HG02571 (cell line): ENCODE measurements around the gene VPS37C.

Experiments
- ATAC-seq: cut with Tn5 transposase; IDR thresholded peaks from one replicate; pipeline ENCODE4 v1.9.1; 2021; ENCODE audit warnings: mild to moderate bottlenecking, moderate library complexity; ENCODE audit not compliant: unreplicated experiment

The VPS37C gene

DNA sequence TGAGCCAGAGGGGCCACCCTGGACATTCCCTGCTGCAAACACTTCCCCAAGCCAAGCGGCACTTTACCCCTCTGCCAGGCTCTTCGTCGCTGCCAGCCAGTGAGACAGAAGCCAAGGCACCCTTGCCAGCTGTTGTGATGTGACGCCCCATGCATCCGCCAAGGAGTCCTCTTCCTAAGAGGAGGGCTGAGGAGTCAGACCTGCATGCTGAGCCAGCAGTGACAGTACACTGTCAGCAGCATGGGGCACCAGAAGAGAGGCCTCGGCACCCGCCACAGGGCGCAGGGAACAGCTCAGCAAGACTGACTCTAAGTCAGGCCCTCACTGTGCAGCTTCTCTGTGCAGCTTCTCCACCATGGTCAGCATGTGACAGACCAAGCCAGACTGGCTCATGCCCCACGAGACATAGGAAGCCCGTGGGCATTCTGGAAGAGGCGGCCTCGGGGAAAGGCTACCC is 26.4 kb downstream of the VPS37C start:
- no peak for ATAC-seq

DNA sequence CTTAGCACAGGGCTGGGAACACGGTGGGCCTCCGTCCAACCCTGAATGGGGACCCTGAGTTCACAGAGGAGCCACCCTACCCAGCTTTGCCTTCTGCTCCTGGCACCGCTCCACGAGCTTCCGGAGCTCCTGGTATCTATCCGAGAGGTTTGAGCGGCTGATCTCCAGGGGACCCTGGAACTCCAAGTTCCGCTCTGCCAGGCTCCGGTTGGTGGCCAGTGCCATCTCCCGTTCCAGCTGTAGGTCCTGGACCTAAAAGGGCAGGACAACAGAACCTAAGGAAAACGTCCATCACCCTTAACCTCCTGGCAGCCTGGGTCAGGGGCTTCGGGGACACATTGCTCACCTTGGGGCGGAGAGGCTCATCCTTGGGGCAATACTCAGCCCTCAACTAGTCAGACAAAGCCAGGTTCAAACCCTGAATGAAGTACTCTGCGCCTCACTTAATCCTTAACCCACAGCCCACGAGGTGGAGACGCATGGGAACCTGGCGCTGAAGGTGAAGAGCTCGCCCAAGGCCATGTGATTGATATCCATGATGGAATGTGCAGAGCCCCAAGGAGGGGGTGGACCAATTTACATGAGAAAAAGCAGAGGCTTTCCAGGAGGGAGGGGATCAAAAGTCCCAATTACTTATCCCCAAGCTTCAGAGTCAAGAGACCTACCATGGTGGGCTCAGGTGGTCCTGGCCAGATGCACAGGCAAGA is 27.1 kb downstream of the VPS37C start:
- no peak for ATAC-seq

DNA sequence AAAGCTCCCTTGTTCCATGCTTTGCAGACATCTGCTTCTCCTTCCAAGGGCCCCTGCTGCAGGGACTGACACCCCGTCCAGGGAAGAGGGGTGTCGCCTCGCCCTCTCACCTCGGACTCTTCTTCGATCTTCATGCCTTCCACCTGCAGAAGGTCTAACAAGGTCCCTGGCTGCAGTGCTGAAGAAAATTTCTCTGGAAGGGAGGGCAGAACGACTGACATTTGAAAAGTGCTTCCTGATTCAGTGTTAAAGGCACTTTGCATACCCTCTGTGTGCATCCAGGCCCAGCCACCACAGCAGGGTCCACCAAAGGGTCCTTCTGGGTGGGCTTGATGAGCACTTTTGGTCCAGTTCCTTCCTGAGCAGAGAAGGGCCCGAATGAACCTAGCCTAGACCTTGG is 28.1 kb downstream of the VPS37C start:
- no peak for ATAC-seq

DNA sequence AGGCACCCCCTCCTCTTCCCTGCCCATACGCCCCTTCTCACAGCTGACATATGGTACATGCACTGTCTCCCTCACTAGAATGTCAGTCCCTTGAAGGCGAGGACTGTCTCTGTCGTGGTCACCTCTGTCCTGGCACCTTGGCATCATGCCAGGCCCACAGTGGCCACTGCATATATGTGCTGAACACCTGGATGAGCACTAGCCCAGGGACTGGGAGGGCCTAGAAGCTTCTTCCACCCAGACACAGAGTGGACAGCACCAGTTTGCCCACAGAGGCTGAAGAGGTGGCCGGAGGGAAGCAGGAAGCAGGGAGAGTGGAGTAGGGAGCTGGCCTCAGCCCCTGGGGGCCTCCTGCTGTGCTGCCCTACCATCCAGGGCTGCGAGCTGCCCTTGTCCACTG is 28.6 kb downstream of the VPS37C start:
- ATAC-seq = no peak

DNA sequence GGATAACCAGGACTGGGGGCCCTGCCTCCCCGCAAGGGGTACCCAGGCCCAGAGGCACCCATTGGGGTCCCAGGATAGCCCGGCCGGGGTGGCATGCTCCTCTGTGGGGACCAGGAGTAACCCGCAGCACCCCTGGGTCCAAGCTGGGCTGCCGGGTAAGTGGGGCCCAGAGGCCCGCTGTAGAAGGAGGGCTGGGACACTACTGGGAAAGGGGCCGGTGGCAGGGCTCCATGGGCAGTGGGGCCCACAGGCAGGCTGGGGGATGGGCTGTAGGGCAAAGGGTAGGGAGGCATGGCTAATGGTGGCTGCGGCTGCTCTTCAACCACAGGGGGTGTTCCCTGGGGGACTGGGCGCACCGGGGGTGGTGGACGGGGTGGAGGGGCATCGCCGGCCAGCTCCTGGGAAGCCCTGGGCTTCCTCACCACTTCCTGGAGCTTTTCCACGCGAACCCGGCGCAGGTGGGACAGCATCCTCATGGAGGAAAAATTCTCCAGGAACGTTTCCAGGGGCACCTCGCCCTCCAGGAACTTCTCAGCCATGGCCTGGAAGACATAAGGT is 29.1 kb downstream of the VPS37C start:
- ATAC-seq = no peak

DNA sequence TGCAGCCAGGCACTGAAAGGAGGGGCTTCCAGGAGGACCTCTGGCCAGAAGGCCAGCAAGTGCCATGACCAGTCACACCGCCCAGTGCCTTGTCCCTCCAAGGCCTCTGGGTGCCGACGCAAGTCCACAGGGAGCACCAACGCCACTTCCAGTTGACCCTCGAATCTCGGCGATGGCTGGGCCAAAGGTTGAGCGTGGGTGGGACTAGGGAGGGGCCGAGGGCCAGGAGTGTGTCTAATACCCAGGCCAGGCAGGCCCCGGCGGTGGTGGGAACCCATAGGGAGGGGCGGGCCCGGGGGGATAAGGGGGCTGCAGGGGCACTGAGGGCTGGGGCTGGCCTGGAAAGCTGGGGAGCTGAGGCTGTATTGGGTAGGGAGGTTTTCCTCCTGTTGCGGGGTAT is 29.6 kb downstream of the VPS37C start:
- ATAC-seq = no peak

DNA sequence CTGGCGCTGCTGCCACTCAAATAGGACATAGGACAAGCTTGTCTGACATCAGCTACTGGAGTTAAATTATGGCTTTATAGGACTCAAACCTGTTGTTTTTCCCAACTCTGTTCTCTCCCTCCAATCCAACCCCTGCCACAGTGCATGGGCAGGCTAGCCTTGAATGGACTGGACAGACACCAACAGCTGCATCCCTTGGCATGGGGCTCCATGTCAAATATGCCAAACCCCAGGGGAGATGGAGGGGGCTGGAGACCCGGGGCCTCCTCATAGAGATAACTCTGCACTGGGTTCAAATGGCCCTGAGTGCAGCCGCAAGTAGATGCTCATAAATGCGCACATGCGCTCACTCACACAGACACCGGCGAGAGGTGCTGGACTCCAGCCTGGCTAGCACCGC is 30.0 kb downstream of the VPS37C start:
- ATAC-seq = no peak

DNA sequence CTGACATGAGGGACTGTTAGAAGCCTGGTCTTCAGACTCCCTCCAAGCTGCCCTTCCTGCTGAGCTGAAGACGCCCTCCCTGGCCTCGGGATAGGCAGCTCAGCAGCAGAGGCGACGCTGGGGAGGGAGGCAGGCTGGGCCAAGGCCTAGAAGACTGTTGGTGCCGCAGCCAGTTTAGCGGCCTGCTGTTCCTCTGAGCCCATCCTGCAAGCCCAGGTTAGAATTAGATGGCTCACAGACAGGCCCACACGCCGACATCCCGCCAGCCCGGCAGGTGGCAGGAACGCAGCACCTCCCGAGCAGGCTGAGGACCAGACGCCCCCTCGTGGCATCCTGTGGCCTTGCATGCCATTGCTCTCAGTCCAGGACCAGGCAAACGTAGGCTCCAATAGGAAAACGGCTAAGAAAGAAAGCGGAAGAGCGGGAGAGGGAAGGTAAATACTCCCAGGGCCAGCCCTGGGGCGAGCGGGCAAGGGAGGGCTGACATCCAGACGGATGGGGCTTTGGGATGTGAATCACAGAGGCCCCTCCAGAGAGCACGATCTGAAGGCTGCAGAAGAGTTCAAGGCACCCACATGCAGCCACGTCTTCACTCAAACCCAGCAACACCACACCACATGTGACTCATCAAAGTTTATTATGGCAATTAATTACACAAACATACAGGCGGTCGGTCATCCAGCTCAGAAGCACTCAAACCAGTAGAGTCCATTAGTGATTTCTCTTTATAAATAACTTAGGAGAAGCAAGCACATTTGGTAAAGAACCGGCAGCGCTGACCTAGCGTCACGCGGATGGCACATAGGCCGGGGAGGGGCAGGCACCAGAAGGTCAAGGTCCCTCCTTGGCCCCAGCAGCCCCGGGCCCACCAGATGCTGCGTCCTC is 31.3 kb downstream of the VPS37C start:
- ATAC-seq = peak; percentile 81

DNA sequence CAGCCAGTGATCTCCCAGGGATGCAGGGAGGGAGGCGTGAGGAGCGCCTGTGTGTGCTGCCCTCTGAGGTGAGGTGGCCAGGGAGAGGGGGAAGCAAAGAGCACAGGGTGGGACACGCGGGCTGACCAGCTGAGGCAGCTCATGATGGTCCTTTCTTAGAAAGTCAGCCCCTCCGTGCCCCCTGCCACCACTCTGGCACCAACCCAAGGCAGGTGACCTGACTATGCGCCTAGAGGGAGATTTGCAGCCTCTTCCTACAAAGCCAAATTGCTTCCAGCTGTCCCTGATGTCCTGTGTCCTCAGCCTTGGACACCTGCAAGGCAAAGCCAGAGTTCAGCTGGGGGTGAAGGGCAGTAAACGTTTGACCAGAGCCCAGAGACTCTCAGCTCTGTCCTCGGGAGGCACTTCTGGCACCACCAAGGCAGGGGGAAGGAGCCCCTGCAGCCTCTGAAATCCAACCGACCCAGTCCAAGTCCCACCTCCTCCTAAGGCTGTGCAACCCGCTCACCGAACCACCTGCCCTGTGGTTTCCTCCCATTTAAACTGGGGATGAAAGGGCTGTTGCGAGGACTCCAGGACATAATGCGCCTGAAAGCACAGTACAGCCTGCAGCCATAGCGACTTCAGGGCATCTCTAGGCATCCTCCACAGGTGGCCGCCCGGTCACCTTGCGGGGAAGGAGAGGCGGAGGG is 32.1 kb downstream of the VPS37C start:
- ATAC-seq = no peak

DNA sequence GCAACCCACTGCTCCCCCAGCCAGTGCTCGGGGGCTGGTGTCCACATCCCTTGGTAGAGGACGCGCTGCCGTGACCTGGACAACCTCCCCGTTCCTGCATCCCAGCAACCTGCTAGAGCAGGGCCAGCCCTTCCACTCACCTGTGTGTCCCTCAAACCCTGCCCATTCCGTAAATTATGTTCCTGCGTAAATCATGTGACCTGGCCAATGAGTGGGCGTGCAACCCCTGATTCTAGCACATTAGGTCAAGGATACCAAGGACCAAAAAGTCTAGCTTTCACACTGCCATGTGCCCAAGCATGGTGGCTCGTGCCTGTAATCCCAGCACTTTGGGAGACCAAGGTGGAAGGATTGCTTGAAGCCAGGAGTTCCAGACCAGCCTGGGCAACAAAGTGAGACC is 33.2 kb downstream of the VPS37C start:
- no peak for ATAC-seq

DNA sequence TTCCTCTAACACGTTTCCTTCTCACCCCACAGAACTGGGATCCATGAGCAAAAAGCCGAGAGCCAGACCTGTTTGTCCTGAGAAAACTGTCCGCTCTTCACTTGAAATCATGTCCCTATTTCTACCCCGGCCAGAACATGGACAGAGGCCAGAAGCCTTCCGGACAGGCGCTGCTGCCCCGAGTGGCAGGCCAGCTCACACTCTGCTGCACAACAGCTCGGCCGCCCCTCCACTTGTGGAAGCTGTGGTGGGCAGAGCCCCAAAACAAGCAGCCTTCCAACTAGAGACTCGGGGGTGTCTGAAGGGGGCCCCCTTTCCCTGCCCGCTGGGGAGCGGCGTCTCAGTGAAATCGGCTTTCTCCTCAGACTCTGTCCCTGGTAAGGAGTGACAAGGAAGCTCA is 35.0 kb downstream of the VPS37C start:
- no peak for ATAC-seq

DNA sequence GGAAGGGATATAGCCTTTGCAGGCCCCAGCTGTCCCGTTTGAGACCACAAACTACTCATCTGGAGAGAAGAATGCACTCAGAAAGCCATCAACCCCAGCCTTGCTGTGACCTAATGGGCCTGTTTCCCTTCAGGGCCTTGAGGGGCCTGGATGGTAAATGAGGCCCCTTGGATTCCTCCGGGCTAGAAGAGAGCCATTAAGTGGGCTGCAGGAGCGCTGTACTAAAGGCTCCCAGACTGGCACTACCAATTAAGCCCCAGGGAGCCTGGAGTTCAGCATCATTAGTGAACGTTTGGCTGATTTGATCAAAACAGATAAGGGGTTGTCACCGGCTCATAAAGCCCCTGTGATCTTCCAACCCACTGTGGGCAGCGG is 35.9 kb downstream of the VPS37C start:
- no peak for ATAC-seq

DNA sequence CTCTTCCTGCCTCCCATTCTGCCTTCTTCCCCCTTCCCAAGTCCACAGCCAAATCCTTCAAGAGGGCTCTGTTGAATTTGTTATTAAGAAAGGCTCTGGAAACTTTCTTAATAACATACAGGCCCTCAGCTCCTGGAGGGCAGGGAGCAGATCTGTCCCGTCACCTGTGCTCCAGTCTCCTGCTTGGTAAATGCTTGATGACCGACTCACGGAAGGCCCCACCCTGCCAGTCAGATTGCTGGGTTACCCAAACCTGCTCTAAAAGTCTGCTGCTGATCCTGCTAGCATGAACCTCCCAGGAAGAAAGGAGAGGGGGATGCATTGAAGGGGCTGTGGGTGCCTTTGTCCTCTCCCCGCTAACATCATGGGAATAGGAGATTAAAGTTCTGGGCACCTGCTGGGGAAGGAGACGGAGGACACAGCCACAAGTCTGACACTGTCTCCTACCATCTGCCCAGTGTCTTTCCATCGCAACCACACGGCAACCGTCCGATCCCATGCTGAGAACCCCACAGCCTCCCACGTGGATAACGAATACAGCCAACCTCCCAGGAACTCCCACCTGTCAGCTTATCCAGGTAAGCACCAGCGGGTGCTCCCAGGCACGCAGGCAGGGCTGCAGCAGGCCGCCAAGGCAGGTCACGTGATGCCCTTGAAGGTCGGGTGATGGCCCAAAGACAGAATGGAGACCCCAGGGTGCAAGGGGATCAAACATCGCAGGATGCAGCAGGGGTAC is 36.5 kb downstream of the VPS37C start:
- ATAC-seq = no peak

DNA sequence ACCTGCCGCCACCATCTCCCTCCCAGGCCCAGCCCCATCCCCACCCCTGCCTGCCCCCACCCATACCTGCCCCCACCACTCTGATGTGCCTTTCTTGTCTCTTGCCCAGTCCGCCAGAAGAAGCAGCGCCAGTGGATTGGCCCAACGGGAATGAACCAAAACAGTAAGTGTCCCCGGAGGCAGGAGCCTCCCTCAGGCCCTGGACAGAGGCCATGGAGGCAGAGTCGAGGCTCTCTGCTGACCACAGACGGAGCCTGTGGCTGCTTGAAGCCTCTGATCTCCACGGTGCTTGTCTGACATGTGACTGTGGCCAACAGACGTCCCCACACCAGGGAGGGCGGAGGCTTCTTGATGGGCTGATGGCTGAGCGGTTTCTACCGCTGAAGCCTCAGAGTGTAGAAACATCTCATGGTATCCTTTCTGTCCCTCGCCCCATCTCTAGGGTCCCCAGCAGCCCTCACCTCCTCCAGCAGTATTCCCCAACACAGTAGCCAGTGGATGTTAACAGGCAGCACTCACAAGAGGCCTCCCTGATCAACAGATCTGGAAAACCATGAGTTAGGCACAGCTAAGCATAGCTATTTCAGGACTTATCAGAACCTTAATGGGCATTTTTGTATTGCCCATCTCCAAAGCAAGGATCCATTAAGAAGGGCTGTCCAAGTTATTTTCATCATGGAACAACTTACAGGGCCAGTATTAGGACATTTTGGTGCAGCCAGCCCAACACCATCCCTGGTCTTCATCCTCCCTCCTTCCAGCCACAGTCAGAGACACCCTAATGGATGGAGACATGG is 37.3 kb downstream of the VPS37C start:
- no peak for ATAC-seq

DNA sequence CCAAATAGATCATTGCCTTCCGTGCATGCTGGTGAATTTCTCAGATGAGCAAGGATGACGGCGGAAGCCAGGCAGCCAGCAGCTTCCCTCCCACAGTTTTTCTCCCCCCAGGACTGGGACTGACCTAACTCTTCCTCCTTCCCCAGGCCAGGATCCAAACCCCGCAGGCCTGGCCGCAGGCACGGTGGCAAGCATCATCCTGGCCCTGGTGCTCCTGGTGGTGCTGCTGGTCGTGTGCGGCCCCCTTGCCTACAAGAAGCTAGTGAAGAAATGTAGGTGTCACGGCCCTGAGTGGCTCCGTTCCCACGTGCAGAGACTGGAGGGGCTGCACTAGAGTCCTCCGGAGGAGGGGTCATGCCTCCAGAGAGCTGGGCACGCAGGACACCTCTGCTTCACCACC is 38.5 kb downstream of the VPS37C start:
- no peak for ATAC-seq

DNA sequence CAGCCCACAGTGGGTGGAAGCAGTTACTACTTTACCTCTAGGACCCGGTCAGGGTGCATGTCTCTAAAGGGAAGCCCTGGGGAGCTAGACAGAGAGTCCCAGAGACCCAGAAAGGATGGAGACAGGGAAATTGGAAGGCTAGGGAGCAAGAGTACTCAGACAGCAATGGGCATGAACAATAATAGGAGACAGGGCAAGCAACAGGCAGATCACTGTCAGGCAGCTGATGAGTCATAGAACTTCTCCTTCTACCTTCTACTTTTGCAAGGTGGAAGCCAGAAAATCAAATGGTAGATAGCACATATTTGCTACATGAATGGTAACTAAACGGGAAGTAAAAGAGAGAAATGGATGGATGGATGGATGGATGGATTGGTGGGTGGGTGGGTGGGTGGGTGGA is 39.3 kb downstream of the VPS37C start:
- ATAC-seq = no peak

DNA sequence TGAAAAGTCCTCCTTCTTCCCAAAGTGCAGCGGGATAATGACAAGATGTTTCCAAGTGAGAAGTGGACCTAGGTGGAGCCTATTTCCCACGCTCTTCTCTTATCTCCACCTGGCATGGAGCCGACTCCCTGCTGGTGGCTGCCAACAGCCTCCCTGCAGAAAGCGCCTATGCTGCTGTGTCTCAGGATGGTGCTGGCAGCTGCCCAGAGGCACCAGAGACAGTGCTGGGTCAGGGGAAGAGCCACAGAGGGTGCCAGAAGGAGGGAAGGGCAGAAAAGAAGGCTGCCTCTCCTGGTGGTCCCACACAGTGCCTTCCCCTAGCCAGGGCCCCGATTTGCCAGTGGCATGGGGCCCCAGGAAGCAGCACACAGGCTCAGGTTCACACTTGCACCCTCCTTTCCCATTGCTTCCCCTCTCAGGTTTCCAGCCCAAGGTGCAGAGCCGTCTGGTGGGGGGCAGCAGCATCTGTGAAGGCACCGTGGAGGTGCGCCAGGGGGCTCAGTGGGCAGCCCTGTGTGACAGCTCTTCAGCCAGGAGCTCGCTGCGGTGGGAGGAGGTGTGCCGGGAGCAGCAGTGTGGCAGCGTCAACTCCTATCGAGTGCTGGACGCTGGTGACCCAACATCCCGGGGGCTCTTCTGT is 39.9 kb downstream of the VPS37C start:
- no peak for ATAC-seq

DNA sequence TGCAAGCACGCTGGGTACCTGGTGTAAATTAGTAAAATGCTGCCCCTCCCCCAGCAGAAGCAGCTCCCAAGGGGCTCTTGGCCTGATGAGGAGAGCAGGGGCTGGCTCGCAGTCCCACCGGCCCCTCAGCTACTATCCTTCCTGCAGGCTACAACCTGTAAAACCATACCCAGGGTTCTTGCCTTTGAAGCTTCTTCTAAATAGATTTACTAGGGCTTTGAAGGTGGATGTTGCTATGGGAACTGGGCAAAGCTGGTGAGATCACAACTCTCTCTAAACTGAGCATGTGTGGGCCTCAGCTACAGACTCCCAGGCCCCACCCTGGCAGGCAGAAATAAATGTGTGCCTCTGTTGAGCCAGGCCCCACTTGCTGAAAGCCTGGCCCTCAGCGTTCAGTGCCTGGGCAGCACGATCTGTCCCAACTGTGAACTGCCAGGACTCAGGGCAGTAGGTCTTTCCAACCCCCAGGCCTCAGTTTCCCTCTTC is 40.5 kb downstream of the VPS37C start:
- no peak for ATAC-seq

DNA sequence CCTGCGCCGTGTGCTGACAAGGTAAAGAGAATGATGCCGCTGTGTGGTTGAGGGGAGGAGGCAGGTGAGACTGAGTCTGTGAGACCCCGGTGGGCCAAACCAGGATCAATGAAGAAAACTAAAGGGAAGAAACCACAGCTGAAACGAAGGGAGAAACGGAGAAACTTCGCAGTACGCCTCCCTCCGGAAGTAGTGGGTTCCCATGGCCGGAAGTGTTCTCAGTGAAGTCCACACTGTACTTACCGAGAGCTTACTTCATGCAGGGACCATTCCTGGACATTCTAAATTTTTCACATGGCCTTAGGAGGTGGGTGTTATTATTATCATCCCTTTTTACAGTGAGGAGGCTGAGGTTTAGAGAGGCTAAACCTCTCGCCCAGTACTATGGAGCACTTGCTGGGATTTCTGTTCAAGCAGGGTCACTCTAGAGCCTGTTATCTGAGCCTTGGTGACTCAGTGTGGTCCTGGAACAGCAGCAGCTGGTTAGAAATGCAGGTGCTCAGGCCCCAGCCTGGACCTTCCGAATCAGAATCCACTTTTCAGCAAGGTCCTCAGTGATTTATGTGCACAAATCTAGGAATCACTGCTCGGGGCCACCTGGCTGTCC is 41.0 kb downstream of the VPS37C start:
- no peak for ATAC-seq
